ENCODE data around the gene TAB2.

TAB2 gene

DNA sequence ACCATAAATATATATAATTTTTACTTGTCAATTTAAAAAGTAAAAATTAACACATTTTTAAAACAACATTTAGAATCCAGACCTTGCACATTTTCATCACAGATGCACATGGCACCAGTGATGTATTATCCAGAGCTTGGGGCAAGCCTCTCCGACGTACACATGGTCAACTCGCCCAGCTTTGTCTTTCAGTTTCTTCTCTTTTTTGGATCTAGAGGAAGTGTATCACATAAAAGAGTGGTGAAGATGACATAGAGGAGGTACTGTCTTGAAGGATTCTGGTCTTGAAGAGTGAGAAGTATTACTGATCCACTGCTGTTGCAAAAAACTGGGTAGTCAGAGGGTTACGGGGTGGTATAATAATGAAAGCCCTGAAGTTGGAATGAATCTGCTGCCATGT lies 46.9 kb upstream of the TAB2 start:
- Histone ChIP-seq H3K4me3 (ENCODE audit: low read length) (no peak overlapping the region), H3K36me3 (replicated peaks; ENCODE audit: low read depth, low read length) (peaks cover 6% of the 10 kb centered on the region), H3K9me3 (ENCODE audit: insufficient read depth, low read length) (0 out of 2 replicates have a peak, but pooled peaks cover 4% of the 10 kb centered on the region), H3K27ac (ENCODE audit: low read length) (no peak overlapping the region), H4K20me1 (ENCODE audit: insufficient read depth, low read length) (no peaks in the 10 kb centered on the region), H2AFZ (ENCODE audit: low read depth, low read length) (no peak overlapping the region), H3K4me1 (ENCODE audit: low read length) (peaks cover 66% of the 10 kb centered on the region), H3K4me2 (ENCODE audit: low read length) (no peak overlapping the region), H3K9ac (ENCODE audit: low read length) (no peak overlapping the region), H3K27me3 (ENCODE audit: low read depth, low read length) (no peaks in the 10 kb centered on the region), H3K79me2 (ENCODE audit: low read length) (no peaks in the 10 kb centered on the region)
- TF ChIP-seq, protein P1, sequence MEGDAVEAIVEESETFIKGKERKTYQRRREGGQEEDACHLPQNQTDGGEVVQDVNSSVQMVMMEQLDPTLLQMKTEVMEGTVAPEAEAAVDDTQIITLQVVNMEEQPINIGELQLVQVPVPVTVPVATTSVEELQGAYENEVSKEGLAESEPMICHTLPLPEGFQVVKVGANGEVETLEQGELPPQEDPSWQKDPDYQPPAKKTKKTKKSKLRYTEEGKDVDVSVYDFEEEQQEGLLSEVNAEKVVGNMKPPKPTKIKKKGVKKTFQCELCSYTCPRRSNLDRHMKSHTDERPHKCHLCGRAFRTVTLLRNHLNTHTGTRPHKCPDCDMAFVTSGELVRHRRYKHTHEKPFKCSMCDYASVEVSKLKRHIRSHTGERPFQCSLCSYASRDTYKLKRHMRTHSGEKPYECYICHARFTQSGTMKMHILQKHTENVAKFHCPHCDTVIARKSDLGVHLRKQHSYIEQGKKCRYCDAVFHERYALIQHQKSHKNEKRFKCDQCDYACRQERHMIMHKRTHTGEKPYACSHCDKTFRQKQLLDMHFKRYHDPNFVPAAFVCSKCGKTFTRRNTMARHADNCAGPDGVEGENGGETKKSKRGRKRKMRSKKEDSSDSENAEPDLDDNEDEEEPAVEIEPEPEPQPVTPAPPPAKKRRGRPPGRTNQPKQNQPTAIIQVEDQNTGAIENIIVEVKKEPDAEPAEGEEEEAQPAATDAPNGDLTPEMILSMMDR (IDR thresholded peaks at IDR 0.05; ENCODE audit: low read depth, low read length) = no peak
- no peak for TF ChIP-seq EZH2phosphoT487 (IDR thresholded peaks at IDR 0.05; ENCODE audit: low read depth)

- Histone ChIP-seq H3K4me2 (ENCODE audit: low read length) (peak overlapping the region; percentile 49), H2AFZ (ENCODE audit: low read depth, low read length) (peak overlapping the region; percentile 83), H3K36me3 (replicated peaks; ENCODE audit: low read depth, low read length) (peaks cover 6% of the 10 kb centered on the region)
Observed at GRCh38 chr6:149271348-149272340, 45.9 kb upstream of the TAB2 start.

GRCh38 chr6:149273318-149273717 lies 44.2 kb upstream of the TAB2 start:
- Histone ChIP-seq H3K9ac (ENCODE audit: low read length) (peak overlapping the region; percentile 12; the same call in 1 of the 2 replicates), H3K27me3 (ENCODE audit: low read depth, low read length) (no peaks in the 10 kb centered on the region), H3K36me3 (replicated peaks; ENCODE audit: low read depth, low read length) (peaks cover 6% of the 10 kb centered on the region), H3K27ac (ENCODE audit: low read length) (peak overlapping the region; percentile 38), H3K79me2 (ENCODE audit: low read length) (no peaks in the 10 kb centered on the region), H3K4me1 (ENCODE audit: low read length) (peaks cover 58% of the 10 kb centered on the region), H4K20me1 (ENCODE audit: insufficient read depth, low read length) (no peaks in the 10 kb centered on the region), H2AFZ (ENCODE audit: low read depth, low read length) (no peak overlapping the region), H3K9me3 (ENCODE audit: insufficient read depth, low read length) (0 out of 2 replicates have a peak, but pooled peaks cover 4% of the 10 kb centered on the region), H3K4me3 (ENCODE audit: low read length) (no peak overlapping the region), H3K4me2 (ENCODE audit: low read length) (peak overlapping the region; percentile 36)
- TF ChIP-seq, protein P1 (IDR thresholded peaks at IDR 0.05; ENCODE audit: low read depth, low read length) = no peak
- no peak for TF ChIP-seq EZH2phosphoT487 (IDR thresholded peaks at IDR 0.05; ENCODE audit: low read depth)

More at GRCh38 chr6:149271348-149272340, 45.9 kb upstream of the TAB2 start:
- peaks cover 56% of the 10 kb centered on the region for H3K4me1 ChIP-seq (ENCODE audit: low read length)
- peak overlapping the region; percentile 45; the same call in 1 of the 2 replicates for H3K9ac ChIP-seq (ENCODE audit: low read length)
- H3K9me3 ChIP-seq (ENCODE audit: insufficient read depth, low read length) = 0 out of 2 replicates have a peak, but pooled peaks cover 4% of the 10 kb centered on the region
- no peaks in the 10 kb centered on the region for H4K20me1 ChIP-seq (ENCODE audit: insufficient read depth, low read length)
- no peaks in the 10 kb centered on the region for H3K27me3 ChIP-seq (ENCODE audit: low read depth, low read length)
- H3K79me2 ChIP-seq (ENCODE audit: low read length) = no peaks in the 10 kb centered on the region
- H3K4me3 ChIP-seq (ENCODE audit: low read length) = peak overlapping the region; percentile 35
- H3K27ac ChIP-seq (ENCODE audit: low read length) = peak overlapping the region; percentile 79
- TF ChIP-seq EZH2phosphoT487 (IDR thresholded peaks at IDR 0.05; ENCODE audit: low read depth) = no peak
- TF ChIP-seq, protein P1 (IDR thresholded peaks at IDR 0.05; ENCODE audit: low read depth, low read length) = no peak

- Histone ChIP-seq H4K20me1 (ENCODE audit: insufficient read depth, low read length) (no peaks in the 10 kb centered on the region), H3K4me1 (ENCODE audit: low read length) (peaks cover 68% of the 10 kb centered on the region), H3K9ac (ENCODE audit: low read length) (no peak overlapping the region), H3K4me3 (ENCODE audit: low read length) (no peak overlapping the region), H3K79me2 (ENCODE audit: low read length) (no peaks in the 10 kb centered on the region), H2AFZ (ENCODE audit: low read depth, low read length) (no peak overlapping the region), H3K27me3 (ENCODE audit: low read depth, low read length) (no peaks in the 10 kb centered on the region), H3K4me2 (ENCODE audit: low read length) (no peak overlapping the region), H3K9me3 (ENCODE audit: insufficient read depth, low read length) (0 out of 2 replicates have a peak, but pooled peaks cover 4% of the 10 kb centered on the region), H3K27ac (ENCODE audit: low read length) (no peak overlapping the region), H3K36me3 (replicated peaks; ENCODE audit: low read depth, low read length) (peaks cover 6% of the 10 kb centered on the region)
- TF ChIP-seq EZH2phosphoT487 (IDR thresholded peaks at IDR 0.05; ENCODE audit: low read depth) = no peak
- TF ChIP-seq, protein P1 (IDR thresholded peaks at IDR 0.05; ENCODE audit: low read depth, low read length) = no peak
Observed at GRCh38 chr6:149275621-149276020, 41.9 kb upstream of the TAB2 start.
